Stimulated activated CD8-positive, alpha-beta memory T cell treated with anti-CD3 and anti-CD28 coated beads, Interleukin-4, amount 100 ng/mL, for 1 hour (primary cell): Measurements from ENCODE around the gene RBMS1.
"Not testable (repeated sequence)": the region's sequence is repeated elsewhere in the genome, so short reads cannot be mapped to it uniquely, and the experiment has no call there.

Experiments
- DNase-seq, 2 donors: peaks; one replicate each; pipeline ENCODE4 v3.0.0-alpha.2; 2020; ENCODE audit warnings: low read depth in 2 of 2, low spot score in 1 of 2

The RBMS1 gene

GRCh38 chr2:160387558-160388262 is 105.9 kb downstream of the RBMS1 start:
- DNase-seq, result no peak

- DNase-seq, result no peak
Observed at GRCh38 chr2:160384791-160385190, 108.8 kb downstream of the RBMS1 start.

DNA sequence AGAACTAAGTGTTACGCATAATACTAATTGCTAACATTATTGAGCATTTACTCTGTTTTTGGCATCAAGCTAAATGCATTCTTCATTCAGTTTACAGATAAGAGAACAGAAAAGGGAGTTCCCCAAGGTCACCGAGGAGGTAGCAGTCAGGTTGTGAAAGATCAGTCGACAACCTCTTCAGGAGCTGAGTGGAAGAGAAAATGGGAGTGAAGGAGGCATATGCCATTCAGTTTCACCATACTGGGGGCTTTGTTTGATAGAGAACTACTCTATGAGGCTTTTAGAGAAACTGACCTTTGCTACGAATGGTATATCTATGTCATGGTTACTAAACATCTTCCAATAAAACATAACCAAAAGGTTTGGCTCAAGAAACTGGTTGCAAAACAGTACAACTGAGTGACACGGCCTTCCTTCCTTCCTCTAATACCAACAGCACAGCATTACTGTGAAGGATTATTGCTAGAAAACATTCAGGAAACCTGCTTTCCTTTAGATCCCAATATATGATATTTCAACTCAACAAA is 112.1 kb downstream of the RBMS1 start:
- DNase-seq, result no peak

- DNase-seq, result no peak
Observed at GRCh38 chr2:160380611-160381010, 113.0 kb downstream of the RBMS1 start.

DNA sequence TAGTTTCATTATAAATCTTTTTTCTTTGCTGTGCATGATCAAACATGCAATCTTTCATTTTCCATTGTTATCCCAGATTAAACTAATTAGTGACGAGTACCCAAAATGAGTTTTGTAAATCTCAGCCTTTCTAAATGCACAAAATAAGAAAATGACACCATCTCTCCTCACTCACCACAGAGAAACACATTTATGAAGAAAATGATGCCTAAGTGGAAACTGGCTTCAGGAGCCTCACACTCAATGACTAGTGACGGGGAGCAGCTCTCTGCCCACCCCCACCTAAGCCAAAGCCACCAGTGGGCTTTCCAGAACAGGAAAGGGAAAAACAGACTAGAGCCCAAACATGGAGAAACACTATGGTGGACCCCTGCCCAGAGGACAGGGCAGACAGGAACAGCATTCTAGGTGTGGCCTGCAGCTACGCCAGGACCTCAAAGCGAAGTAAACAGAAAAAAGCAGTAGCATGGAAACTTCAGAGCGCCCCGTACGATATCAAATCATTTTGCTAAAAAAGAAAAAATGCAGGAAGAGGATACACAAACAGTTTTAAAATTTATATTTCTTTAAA is 113.5 kb downstream of the RBMS1 start:
- DNase-seq, result no peak

DNA sequence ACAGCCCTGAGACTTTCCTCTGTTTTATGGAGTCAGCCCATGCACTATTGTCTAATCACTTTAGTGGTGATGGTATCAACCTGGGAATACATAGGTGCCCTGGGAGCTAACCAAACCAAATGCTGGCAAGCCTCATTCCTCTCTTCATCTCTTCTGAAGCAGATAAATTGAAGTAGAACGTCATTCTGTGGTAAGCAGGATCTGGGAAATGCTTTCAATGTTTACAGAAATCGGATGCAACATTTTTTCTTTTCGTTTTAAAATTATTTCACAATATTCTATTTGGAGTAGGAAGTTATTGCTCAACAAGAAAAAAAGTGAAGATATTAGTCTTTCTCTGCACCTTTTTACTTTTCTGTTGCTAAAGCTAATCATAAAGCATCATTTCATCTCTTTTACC is 114.2 kb downstream of the RBMS1 start:
- DNase-seq, result no peak

DNA sequence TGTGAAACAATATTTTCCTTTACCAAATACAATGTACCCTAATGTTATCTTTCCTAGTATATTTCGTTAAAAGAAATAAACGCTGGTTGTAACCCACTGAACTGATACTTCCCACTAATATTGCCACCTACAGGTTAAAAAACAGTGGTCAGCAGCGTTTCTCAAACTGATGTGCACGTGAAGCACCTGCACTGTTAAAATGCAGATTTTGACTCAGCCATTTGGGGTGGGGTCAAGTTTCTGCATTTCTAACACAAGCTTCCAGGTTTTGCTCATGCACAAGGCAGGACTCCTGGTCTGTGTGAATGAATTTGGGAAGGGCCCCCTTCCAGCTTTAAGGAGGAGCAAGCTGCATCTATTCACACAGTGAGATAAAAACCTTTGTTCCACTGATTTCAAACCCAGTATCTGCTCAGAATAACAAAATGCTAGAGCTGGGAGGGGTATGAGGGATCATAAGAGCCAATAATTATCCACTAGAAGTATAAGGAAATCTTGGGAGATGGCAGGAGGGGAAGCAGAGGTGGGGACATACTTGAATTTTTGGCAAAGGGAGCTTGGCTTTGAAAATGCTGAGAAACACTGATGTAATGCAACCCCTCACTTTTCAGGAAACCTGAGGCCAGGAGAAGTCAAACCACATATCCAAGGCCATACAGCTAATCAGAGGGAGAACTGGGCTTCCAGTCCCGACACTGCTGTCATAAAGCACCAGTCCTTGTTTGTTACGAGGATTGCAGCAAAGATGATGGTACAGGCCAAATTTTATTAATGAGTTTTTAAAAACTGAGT is 116.2 kb downstream of the RBMS1 start:
- no peak for DNase-seq

DNA sequence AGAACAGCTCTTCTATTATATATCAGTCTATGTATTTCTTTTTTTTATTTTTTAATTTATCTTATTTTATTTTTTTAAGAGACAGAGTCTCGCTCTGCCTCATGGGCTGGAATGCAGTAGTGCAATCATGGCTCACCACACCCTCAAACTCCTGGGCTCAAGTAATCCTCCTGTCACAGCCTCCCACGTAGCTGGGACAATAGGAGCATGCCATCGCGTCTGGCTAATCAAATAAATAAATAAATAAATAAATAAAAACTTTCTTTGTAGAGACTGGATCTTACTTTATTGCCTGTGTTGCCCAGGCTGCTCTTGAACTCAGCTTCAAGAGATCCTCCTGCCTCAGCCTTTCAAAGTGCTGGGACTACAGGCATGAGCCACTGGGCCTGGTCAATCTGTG is 117.0 kb downstream of the RBMS1 start:
- DNase-seq, result no peak

GRCh38 chr2:160375802-160376469 is 117.7 kb downstream of the RBMS1 start:
- no peak for DNase-seq

DNA sequence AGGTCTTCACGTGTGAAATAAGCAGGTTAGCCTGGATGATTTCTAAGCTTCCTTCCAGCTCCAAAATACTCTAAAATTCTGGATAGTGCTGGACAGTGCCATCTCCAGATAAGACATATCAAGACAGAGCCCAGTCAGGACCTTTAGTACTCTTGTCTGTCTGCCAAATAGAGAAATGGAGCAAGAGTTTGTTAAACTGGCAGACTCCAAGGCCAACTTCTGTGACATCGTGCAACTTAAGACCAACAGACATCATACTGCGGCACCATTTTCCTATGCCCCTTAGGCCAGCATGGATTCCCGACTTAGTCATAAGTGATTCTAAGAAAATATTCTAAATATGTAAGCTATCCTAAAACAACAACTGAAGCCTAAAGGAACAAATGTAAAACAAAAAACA is 118.6 kb downstream of the RBMS1 start:
- DNase-seq, result no peak

DNA sequence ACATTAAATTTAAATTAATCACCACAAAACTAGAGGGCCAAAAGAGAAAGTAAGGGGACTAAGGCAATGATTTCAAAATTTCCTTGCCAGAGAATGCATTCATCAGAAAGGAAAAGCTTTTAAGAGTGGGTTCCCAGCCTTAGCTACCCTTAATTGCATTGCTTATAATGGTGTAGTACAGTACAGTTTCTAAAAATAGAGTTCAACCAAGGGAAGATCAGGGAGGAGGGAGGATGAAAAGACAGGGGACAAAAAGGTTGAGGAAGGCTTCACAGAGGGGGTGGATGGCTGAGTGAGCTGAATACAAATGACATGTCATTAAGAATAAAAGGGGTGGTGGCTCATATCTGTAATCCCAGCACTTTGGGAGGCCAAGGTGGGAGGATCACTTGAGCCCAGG is 119.9 kb downstream of the RBMS1 start:
- DNase-seq, result no peak

DNA sequence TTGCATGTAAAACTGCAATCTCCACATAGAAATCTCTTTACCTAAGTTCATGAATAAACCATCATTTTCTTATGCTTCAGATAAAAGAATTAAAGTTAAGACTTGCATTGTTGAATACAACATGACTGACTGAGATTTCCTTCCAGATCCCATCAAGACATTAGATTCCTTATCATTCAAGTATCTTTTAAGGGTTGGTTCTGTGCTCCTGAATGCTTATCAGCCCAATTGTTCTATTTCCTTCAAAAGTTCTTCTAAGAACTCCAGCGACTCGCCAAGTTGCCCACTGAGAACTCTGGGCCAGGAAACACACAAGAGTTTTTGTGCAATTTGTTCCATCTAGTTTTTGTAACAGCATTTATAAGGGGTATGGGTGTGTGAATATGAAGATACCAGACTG is 120.3 kb downstream of the RBMS1 start:
- no peak for DNase-seq

DNA sequence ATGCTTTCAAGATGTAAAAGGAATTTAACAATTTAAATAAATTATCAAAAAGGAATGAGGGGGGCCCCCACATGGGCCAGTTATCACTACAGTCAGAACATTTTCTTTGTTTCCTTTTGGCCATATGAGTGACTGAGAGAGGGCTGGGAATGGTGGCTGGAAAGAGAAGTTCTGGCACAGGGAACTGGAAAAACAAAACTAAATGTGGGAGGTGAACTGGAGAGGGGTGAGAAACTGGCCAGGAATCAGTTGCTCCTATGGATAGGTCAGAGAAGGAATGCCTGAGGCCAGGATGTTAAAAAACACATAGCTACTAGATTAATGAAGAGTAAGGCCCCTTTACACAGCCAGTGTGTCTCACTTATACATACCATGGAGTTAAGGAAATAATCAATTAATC is 121.0 kb downstream of the RBMS1 start:
- DNase-seq, result no peak

GRCh38 chr2:160372010-160372356 is 121.6 kb downstream of the RBMS1 start:
- no peak for DNase-seq

- DNase-seq, result no peak
Observed at GRCh38 chr2:160371251-160372009, 122.2 kb downstream of the RBMS1 start.

DNA sequence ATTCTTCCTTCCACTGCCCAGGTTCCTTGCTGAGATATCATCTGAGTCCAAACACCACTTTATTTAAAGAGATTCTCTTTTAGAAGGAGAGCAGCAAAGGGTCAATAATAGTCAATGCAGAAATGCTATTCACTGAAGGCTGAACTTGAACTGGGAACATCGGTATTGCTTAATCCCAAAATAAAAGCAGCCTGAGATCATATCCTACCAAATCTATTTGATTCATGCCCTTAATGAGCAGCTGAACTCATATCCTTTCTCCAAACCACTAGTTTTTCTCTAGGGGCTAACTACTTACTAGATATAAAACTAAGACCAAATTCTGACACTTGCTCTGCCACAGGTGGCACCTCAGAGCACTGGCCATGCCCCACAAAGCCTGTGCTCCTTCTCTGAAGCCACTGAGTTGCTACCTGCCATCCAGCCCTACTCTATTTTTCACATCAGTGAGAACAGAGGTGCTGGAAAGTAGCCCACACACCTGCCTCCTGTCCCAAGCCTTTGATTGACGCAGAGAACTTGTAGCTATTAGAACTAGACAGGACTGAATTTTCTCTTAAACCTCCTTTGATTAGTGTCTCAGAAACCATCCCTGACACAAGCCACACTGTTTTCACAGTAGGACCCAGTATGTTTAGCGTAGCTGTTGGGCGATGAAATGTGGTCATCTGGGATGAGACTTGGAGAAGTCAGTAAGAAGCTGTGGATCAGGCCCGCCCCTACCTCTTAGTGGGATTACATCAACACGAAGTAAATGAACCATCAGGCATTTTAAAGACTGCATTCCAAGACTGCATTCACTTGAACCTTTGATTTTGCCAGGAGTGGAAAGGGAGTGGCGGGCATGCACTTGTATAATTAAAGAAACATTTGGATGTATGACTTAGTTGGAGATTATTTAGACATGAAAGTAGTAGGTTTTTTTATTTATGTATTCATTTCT is 124.3 kb downstream of the RBMS1 start:
- DNase-seq, result no peak

- DNase-seq, result no peak
Observed at GRCh38 chr2:160367887-160368286, 125.7 kb downstream of the RBMS1 start.

GRCh38 chr2:160367139-160367538 is 126.5 kb downstream of the RBMS1 start:
- not testable (repeated sequence) for DNase-seq

DNA sequence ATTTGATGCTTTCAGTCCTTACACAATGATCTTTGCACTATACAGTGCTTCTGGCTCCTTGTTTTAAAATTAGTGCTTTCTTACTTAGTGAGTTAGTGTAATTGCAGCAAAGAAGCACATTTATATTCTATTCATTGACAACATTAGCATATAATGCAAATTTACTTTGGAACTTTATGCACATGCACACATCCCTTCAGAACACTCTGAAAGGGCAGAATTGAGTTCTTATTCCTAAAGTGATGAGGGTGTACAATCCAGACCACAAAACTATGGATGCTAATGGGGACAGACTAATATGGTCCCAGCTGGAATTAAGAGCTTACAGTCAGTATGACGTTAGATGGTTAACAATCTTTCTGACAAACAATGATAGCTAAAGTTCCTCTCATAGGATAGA is 127.1 kb downstream of the RBMS1 start:
- no peak for DNase-seq
